ENCODE measurements around the gene DAP3.
"Not testable (repeated sequence)": the region's sequence is repeated elsewhere in the genome, so short reads cannot be mapped to it uniquely, and the experiment has no call there.

DAP3 gene

DNA sequence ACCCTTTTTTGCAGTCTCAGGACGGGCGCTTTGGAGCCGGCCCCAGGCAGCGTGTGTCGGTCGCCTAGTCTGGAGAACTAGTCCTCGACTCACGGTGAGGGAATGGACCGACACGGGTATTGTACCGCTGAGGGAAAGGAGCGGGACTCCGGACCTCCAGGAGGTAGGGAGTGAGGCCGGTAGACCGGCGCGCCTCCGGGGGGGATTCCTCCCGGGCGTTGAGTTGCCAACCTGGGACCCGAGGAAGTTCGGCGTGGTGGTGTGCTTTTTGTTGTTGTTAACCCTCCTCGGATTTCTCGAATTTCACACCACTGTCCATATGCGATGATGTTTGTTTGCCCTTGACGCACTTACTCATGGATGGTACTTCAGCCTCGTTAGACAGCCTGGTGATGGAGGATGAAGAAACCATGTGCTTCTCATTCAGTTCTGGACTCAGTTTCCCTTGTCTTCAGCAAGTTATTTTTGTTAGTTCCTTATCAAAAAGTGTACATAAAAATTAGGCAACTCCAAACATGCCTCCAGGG is at the start of gene DAP3:
Gene DAP3 (plus strand): TSS at position 11 of the 527 bp plus-strand sequence. CDS start 20,689 bp downstream, outside the sequence.
- not testable (repeated sequence) for DNase-seq (ENCODE audit: low spot score)

DNA sequence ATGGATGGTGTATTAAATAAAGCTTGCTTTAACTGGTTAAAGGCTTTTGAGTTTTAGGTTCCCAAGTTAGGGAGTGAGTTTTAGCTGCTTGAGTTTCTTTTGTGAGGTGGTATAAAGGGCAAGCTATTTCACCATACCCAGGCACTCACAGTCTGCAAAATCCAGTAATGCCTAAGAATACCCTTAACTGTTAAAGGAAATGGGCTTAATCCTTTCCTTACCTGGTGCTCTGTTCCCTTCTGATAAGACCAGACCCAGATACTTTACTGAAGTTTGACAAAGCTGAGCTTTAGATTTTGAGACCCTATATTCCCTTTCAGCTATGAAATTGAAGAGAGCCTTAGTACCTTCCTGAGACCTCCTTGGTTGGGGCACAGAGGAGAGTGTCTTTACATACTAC is 48.5 kb upstream of the DAP3 start:
- no peak for DNase-seq (ENCODE audit: low spot score)

DNA sequence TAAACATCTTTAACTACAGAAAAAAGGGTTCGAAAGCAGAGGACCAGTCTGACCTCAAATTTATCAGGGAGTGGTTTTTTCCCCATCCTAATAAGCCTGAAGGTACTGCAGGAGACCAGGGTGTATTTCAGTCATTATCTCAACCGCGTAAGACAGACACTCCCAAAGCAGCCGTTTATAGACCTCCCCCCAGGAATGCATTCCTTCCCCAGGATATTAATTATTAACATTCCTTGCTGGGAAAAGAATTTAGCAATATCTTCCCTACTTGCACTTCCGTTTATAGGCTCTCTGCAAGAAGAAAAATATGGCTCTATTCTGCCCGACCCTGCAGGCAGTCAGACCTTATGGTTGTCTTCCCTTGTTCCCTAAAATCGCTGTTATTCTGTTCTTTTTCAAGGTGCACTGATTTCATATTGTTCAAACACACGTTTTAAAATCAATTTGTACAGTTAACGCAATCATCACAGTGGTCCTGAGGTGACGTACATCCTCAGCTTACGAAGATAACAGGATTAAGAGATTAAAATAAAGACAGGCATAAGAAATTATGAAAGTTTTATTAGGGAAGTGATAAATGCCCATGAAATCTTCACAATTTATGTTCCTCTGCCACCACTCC is 46.2 kb upstream of the DAP3 start:
- not testable (repeated sequence) for DNase-seq (ENCODE audit: low spot score)

DNA sequence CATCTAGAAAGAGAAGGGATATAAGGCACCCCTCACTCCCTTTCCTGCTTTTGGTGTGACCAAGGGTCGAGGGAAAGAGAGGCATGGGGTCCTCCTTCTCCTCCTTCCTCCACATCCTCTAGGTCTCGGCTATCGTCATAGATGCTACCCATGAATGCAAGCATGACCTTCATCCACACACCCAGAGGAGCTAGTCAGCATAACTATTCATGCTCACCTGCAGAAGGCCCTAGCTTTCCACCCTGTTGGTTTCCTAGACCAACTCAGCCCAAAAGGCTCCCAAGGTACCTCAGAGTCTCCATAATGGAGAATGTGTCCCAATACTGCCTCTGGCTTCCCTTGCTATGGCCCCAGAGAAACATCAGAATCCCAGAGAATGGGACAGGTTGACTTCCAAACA is 45.7 kb upstream of the DAP3 start:
- no peak for DNase-seq (ENCODE audit: low spot score)

DNA sequence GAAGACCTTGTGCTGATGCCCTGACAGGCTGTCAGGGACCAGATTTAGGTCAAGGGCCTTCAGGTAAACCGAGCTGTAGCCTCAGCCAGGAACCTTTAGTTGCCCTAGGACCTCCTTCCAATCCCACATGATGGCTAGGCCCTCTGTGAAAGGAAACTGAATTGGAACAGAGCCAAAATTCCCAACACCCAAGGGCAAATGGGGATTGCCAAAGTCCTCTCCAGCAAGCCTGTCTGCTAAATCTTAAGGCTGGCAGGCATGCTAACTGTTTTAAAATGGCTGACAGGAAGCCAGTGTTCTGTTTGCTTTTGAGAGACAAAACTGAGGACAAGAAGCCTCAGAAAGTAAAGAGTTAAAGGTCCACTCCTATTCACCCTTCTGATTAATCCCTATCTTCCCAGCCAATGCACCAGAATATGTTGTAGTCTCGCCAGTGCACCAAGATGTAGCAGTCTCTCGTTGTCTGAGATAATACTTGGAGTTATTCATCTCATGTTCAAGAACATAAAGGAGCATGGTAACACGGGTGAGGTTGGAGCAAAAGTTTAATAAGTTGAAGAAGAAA is 43.8 kb upstream of the DAP3 start:
- DNase-seq (ENCODE audit: low spot score) = no peak

DNA sequence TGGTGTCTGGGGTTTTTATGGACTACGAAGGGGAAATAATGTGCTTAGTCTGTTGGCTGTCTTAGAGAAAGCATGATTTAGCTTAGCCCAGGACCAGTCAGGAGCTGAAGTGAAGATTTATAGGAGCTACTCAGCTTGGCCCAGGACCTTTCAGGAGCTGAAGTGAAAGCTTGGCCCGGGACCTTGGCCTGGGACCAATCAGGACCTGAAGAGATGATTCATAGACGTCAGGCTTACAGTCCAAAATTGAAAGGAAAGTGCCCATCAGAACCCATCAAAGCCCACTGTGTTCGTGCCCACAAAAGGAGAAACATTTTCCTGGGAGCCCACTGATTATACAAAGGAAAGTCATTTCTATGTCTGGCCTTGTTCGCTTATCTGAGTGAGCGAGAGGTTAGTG is 43.2 kb upstream of the DAP3 start:
- no peak for DNase-seq (ENCODE audit: low spot score)

DNA sequence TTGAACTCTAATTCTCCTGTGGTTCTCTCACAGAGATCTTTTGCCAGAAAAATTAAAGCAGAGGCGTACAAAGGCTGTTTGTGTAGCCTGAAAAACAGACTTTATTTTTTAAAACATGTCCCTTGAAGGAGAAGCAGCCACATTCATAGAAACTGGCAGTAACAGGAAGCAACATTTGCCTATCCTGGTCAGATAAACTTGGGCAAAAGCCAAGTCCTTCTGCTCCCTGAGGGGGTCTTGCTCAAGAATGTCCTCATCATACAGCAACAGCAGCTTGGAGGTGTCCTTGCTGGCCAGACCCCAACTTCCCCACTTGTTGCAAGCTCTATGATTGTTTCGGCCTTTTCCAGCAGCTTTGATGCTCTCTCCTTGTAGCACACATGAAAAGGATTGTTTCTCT is 42.6 kb upstream of the DAP3 start:
- DNase-seq (ENCODE audit: low spot score) = no peak

DNA sequence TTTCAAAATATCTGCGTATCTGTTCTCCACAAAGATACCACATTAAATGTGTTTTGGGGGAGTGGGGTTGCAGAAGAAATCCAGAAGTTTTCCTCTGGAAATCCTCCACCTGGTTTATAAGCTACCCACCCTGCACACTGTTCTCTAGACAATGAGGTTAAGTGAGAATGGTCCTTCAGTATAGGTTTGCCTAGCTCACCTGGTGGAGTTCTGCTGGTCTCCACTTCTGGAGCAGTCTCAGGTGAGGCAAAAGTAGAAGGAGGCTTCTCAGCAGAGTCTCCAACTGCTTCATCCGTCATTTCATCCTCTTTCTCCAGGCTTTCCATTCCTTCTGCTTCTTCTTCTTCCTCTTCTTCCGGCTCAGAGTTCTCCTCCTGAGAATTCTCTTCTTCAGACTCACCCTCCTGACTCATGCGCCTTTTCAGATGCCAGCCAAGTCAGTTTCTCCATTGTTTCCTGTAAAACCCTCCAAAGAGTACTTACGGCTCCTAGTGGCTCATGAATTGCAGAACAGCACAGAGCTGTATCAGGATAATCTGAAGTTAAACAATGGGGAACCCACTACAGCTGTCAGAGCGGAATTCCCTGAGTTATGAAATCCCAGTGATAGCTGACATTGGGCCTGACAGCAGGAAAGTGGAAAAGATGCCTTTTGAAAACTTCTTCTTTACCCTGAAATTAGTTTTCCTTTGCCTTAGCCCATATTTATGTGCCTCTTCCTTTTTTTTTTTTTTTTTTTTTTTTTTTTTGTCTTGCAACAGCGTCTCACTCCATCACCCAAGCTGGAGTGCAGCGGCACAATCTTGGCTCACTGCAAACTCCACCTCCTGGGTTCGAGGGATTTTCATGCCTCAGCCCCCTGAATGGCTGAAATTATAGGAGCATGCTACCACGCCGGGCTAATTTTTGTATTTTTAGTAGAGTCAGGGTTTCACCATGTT is 40.4 kb upstream of the DAP3 start:
- DNase-seq (ENCODE audit: low spot score) = no peak

DNA sequence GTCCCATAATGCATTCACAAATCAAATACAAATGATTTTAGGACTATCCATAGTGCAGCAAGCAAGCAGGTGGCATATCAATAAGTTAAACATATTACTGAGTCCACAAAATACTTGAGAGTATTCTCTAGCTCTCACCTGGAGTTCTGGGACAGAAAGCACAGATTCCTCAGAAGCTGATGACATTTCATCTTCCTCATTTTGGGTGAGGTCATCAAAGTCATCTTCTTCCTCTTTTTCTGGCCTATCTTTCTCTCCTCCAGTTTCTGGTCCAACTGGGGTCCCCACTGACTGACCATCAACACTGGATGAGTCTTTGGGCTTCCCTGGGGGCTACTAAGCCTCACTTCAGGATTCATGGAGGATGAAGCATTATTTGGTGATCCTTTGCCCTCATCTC is 39.2 kb upstream of the DAP3 start:
- peak; percentile 45 for DNase-seq (ENCODE audit: low spot score)

DNA sequence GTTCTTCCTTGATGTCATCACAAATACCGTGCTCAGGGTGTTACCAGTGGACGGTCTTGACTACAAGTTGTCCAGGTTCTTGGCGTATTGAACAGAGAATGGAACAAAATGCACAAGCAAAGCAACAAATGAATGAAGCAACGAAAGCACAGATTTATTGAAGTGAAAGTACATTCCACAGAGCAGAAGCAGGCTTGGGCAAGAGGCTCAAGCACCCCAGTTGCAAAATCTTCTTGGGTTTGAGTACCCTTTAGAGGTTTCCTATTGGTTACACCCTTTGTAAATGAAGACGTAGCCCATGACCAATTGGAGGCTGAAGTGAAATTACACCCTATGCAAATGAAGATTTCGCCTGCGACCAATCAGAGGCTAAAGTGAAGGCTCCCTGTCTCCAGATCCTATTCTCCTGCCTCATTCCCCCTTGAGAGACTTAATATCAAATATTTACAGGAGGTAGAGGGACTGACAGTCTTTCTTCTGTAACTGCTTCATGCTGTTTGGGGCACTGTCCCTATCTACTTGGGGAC is 38.6 kb upstream of the DAP3 start:
- DNase-seq (ENCODE audit: low spot score) = no peak

DNA sequence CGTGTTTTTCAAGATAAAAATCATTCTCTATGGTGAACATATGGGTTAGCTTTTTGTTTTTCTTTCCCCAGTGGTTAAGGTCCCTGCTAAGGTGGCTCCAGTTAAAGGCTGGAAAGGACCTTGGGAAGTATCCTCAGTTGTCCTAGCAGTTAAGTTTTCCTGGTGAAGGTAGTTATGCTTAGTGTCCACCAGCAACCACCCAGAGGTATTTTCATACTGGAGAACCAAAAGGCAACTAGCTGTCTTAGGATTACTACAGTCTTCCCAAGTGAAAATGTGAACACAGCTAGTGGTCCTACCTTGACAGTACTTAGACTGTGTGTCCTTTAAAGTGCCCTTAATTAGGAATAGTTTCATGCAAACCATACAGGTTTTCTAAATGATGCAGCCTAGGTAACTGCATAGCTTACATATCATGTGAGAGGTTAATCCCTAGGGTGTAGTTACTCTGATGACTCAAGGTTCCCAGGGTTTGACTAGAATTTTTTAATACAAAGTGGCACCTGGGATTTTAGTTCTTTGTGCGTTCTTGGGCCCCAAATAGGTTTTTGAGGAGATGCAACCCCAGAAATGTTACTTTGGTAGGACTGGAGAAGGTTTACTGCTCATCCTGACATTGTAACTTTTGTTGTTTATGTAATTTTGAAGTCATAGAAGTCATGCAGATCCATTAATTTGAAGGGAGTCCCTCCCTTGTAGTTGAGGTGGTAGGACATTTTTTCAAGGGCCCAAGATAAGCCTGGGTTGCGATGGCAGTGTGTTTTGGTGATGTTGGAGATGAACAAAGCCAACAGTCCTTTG is 36.8 kb upstream of the DAP3 start:
- peak; percentile 33 for DNase-seq (ENCODE audit: low spot score)

DNA sequence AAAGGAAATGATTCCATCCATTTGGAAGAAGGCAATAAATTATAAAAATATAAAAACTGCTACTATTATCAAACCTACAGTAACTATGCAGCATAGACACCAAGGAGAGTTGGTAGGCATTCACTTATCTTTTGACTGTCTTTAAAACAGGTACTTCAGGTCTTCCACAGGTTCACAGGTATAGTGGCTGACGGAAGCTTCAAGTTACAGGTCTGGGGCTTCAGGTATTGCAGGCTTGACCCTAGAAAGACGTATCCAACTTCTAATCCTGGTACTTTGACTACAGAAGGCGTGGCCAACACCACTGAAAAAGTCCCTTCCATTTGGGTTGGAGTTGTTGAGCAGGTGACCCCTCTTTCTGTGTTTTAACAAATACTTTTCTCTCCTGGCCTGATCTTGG is 35.9 kb upstream of the DAP3 start:
- no peak for DNase-seq (ENCODE audit: low spot score)

DNA sequence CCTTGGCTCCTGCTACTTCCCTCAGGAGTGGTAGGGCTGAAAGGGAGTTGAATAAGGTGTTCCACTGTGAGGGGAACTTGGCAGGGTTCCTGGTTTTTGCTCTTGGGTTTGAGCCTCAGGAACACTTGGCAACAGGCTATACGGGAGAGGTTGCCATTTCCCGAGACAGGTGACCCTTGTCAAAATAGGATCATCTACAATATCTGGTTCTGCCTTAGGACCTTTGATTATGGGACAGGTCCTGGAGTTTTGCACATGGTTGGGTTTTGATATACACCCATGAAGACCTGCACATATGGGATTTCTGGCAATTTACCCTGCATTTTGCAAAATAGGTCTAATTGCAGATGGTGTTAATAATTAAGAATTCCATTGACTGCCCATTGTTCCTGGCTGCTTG is 31.4 kb upstream of the DAP3 start:
- DNase-seq (ENCODE audit: low spot score) = no peak

DNA sequence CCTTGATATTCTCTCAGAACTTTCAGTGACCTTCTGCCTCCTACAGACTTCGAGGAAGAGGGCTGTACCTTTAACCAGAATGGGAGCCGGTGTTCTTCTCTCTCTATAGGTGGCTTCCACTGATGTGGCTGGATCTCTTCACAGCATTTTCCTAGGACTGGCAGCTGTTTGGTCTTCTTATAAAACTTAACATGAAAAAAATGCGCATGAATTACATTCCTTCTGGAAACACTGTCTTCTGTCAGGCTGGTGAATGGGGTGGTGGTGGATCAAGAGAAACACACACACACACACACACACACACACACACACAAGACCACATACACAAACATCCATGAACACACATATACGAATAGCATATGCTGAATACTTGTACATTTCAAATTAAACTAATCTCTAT is 27.7 kb upstream of the DAP3 start:
- not testable (repeated sequence) for DNase-seq (ENCODE audit: low spot score)

DNA sequence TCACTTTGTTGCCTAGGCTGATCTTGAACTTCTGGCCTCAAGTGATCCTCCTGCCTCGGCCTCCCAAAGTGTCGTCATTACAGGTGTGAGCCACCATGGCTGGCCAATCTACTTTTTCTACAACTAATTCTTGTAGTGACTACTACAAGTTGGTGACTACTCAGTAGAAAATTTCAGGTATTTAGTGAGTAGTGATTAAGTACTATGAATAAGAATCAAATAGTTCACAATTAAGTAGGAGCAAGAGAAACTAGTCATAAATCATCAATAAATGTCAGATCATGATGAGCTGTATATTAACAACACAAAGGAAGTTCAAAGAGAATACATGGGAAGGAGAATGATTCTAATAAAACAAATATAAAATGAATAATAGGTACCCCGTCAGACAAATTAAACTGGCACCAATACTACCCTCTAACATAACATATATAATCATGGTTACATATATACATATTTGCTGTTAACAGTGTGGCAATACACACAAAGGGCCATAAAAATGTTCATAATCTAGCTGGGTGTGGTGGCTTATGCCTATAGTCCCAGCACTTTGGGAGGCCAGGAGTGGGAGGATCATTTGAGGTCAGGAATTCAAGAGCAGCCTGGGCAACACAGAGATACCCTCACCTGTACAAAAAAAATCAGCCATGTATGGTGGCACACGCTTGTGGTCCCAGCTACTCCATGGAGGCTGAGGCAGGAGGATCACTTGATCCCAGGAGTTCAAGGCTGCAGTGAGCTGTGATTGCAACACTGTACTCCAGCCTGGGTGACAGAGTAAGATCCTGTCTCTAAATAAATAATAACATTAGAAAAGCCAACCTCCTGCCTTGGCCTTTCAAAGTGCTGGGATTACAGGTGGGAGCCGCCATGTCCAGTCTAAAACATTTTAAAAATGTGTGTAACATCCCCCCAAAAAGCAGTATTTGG is 19.4 kb upstream of the DAP3 start:
- no peak for DNase-seq (ENCODE audit: low spot score)

DNA sequence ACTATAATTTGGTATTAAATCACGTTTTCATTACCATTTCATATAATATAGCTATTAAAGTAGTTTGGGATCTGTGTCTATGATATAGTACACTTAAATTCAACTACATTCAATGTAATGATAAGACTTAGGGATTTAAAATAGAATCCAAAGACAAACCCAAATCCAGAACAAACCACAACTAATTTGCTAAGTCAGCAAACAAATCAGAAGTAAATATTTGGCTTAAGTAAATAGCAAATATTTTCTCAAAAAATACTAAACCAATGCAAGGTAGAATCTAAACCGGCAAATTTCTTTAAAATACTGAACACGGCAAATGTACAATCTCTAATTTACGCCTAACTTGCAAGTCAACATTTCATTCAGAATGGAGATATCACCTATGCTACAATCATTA is 17.1 kb upstream of the DAP3 start:
- DNase-seq (ENCODE audit: low spot score) = no peak

DNA sequence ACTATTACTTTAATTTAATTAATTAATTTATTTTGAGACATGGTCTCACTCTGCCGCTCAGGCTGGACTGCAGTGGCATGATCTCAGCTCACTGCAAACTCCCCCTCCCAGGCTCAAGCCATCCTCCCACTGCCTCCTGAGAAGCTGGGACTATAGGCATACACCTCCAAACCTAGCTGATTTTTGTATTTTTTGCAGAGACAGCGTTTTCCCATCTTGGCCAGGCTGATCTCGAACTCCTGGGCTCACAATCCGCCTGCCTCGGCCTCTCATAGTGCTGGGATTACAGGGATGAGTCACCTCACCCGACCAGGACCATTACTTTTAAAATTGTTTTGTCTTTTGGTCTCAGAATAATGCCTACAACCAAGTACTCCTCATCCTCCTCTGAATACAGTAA is 15.9 kb upstream of the DAP3 start:
- no peak for DNase-seq (ENCODE audit: low spot score)

DNA sequence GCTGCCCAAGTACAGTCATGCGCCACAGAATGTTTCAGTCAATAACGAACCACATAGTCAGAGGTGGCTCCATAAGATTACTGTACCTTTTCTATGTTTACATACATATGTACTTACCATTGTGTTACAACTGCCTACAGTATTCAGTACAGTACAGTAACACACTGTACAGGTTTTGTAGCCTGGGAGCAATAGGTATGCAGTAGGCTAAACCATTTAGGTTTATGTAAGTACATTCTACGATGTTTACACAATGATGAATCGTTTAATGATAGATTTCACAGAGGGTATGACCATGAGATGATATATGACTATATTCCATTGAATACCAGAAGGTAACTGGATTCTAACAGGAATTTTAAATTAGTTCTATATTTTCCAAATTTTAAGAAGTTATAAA is 10.9 kb upstream of the DAP3 start:
- DNase-seq (ENCODE audit: low spot score) = no peak

DNA sequence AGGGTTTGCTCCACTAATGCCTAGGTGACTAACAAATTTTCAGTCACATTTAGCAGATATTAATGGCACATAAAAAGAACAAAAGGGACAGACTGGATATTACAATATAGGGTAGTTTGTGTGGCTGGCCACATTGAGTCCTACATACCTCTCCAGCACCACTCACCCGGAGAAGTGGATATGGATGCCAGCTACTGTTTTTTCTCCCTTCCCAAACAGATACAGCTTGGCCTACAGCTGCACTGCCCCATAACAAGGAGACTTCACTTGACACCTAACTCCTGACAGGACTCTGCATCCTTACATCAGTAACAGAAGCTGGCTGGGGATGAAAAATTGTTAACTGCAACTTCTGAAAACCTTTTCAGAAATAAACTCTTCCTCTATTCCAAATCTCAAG is 9.9 kb upstream of the DAP3 start:
- not testable (repeated sequence) for DNase-seq (ENCODE audit: low spot score)

DNA sequence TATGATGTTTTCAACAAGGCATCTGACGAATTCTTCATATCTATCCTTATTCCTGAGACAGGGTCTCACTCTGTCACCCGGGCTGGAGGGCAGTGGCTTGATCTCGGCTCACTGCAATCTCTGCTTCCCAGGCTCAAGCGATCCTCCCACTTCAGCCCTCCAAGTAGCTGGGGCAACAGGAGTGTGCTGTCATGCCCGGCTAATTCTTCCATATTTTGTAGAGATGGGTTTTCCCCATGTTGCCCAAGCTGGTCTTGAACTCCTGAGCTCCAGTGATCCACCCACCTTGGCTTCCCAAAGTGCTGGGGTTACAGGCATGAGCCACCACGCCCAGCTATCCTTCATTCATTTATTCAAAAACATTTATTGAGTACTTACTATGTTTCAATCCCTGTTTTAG is 8.4 kb upstream of the DAP3 start:
- DNase-seq (ENCODE audit: low spot score) = no peak

DNA sequence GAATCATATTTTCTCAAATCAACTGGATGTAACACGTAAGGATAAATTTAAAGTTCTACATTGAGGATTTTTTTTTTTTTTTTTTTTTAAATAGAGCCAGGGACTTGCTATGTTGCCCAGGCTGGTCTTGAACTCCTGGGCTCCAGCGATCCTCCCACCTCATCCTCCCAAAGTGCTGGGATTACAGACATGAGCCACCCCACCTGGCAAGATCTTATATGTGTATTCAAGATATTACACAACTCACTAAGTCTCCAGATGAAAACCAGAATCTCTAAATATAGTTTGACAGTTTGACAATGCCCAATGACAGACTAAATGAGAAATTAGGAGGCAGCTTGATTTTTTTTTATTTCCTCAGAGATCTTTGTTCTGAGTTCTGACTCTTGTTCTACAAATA is 7.1 kb upstream of the DAP3 start:
- no peak for DNase-seq (ENCODE audit: low spot score)
